ENCODE data around the gene MAB21L1.
A peak's percentile ranks its signal among the peaks of the same experiment; 100 is the strongest.

Gene MAB21L1

GRCh38 chr13:35475960-35476943 is at the start of gene MAB21L1:
TSS of gene MAB21L1 (minus strand) at chr13:35476689. CDS start at chr13:35476138, 551 bp downstream.
- peak; percentile 61 for DNase-seq (ENCODE audit: low read depth)

- no peak for DNase-seq (ENCODE audit: low read depth)
Observed at GRCh38 chr13:35524171-35524570, 47.7 kb upstream of the MAB21L1 start.

DNA sequence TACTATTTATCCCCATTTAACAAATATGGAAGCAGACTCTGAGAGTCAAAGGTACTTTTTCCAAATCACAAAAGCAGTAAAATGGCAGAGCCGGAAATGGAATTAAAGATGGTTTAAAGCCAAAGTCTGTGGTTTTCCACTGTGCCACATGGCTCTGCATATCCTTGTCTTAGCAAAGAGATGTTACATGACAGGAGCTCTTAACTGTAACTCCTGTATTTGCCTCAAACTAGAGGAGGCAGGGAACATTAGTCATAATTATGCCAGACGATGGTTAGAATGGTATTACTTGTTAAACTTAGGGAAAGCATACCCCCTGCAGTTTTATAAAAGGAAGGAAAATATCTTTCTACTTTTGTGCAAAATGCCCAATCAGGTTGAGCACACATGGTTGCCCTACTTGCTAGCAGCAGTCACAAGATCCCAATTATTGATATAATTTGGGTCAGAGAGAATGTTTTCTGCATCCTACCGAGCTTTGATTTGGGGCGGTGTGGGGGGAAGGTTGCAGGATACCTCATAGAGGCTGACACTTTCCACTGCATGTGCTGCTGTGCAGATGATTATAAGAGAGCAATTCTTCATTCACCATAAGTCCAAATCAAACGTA is 42.0 kb upstream of the MAB21L1 start:
- peak; percentile 4 for DNase-seq (ENCODE audit: low read depth)

GRCh38 chr13:35514801-35515502 is 38.5 kb upstream of the MAB21L1 start:
- DNase-seq (ENCODE audit: low read depth), result no peak

GRCh38 chr13:35514061-35514477 is 37.6 kb upstream of the MAB21L1 start:
- DNase-seq (ENCODE audit: low read depth), result no peak

- DNase-seq (ENCODE audit: low read depth), result peak; percentile 93
Observed at GRCh38 chr13:35512271-35512920, 35.9 kb upstream of the MAB21L1 start.

GRCh38 chr13:35502456-35502855 is 26.0 kb upstream of the MAB21L1 start:
- no peak for DNase-seq (ENCODE audit: low read depth)

DNA sequence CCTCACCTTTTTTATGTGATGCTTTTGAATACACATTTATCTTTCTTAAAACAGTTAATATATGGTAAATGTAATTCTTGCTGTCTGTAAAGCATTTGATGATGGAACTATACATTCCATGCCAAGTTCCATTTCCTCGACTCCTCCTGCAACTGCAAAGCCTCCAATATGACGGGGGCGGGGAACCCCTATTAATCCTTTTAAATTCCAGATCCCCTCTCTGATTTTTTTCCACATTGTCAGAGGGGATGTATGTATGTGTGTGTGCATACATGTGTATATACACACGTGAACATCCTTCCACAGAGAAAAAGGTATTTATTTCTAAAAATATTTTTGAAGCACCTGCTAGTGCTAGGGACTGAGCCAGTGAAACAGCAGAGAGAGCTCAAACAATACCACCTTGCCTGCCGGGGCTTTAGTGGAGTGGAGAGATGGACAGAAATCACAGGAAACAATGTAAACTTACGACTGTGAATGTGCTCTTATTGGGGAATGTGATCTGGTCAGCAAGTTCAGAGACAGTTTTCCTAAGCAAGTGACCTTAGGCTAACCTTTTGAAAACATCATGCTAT is 25.3 kb upstream of the MAB21L1 start:
- DNase-seq (ENCODE audit: low read depth), result no peak

GRCh38 chr13:35500144-35500543 is 23.7 kb upstream of the MAB21L1 start:
- no peak for DNase-seq (ENCODE audit: low read depth)

DNA sequence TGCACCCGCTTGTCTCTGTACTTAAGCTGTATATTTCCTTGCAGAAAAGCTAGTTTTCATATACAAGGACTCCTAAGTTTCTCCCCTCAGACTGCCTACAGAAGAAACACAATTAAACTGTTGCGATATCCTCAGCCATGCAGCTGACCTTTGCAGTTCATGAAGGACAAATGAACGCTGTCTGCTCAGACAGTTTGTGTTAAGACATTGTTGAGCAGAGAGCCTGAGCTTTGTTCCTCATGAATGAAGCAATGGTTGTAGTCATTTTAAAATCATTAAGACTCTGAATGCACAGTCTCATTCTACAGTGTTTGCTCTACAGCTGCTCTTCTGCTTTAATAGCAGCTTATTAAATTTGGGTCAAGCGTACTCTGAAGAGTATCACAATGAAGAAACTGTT is 23.2 kb upstream of the MAB21L1 start:
- DNase-seq (ENCODE audit: low read depth), result no peak

DNA sequence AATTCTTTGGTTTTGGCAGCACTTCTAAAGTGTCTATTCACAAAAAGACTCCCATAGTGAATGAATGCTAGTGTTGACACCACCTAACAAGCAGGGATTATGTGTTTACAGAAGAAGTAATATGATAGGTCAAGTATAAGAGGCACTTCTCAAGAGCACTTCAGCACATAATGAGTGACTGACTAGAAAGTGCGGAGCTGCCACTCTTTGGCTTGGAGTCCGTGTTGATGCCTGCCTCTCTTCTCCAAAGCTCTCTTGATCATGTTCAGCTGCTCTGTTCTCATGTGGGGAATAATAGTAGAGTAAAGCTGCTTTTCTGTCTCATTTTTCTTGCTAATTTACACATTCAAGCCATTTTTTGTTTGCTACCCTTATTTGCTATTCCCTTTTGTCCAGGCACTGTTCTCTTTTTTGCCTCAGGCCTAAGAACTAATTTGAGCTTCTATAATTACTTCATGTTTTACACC is 22.7 kb upstream of the MAB21L1 start:
- DNase-seq (ENCODE audit: low read depth), result no peak

DNA sequence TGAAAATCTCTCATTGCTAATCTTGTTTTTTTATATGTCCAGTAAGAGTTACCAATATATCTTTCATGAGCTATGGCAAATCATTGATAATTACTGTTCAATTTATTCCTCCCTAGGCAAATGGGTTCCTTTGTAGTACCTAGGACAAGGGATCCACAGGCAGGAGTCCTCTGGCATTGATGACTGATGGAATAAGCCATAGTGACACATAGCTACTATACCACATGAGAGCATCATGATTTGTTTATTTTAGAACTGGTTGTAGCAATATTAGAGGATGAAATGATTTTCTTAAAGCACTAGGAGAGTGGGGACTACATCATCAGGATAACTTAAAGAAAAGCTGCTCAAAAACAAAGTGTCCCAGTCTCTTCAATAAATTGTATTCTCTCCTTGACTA is 21.7 kb upstream of the MAB21L1 start:
- DNase-seq (ENCODE audit: low read depth), result no peak

DNA sequence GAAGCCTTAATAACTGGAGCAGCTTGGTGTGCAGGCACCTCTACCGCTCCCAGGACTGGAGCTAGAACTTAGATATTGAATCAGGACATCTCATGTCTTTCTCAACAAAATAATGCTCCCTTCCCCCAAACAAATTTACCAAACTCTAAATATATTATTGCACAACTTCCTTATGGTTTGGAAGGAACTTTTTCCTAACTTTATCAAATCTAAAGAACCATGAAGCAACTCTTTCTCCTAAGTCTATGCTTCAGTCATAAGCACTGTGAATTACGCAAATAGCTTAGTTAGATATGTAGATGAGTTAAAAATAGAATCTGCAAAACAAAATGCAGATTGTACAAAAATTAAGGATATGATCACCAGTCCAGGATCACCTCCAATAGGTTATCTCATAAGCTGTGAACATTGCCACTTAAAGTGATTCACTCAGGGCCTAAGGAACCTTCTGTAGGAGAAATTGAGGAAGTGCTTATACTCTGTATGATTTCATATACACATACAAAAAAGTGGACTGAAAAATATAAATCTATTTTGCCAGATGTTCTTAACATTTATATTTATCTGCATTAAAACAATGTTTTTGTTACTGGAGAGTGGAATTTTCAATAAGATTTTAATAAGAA is 20.4 kb upstream of the MAB21L1 start:
- DNase-seq (ENCODE audit: low read depth), result peak; percentile 12

DNA sequence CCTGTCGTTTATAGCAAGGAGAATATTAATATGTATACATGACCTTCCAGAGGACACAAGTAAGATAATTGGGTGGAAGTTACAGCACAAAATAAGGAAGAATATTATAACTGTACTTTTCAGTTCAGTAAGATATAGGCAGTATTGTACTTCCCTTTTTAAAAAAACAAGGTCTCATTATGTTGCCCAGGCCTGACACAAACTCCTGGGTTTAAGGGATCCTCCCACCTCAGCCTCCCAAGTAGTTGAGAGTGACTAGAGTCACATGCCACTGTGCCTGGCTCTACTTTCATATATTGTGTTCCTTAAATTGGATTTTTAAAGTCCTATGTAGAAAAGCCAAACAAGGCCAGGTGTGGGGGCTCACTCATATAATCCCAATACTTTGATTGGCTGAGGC is 19.5 kb upstream of the MAB21L1 start:
- no peak for DNase-seq (ENCODE audit: low read depth)

DNA sequence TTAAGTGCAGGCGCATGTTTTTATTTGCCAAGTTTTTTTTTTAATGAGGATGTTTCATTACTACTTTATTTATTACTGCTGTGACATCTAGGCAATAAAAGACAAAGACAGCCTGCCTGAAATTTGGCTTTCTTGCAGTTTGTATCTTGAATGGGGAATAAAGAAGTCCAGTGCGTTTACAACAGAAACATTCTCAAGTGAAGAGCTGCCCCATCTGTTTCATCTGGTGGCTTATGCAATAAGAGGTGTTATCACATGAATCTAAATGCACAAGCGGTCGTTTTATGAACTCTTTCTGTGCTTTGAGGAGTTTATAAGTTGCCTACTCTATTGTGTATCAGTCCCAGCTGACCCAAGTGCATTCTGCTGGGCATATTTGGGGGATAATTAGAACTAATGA is 12.6 kb upstream of the MAB21L1 start:
- DNase-seq (ENCODE audit: low read depth), result no peak

DNA sequence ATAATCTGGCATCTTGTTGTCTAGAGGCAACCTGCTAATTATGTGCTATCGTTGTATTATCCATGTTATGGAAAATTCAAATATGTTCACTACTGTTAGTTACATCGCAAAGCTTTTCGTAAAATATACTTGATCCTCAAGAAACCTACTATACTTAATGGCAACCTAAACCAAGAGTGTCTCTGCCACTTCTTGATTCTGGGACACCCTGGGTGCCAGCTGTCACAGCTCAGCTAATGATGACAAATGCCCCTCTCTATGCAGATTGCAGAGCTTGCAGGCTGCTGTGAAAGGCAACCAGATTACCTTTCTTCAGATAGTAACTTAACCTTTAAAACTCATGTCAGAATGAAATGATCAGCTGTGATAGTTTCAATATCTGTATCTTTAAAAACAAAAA is 8.9 kb upstream of the MAB21L1 start:
- no peak for DNase-seq (ENCODE audit: low read depth)

GRCh38 chr13:35484384-35484783 is 7.9 kb upstream of the MAB21L1 start:
- no peak for DNase-seq (ENCODE audit: low read depth)

GRCh38 chr13:35483761-35484160 is 7.3 kb upstream of the MAB21L1 start:
- no peak for DNase-seq (ENCODE audit: low read depth)

DNA sequence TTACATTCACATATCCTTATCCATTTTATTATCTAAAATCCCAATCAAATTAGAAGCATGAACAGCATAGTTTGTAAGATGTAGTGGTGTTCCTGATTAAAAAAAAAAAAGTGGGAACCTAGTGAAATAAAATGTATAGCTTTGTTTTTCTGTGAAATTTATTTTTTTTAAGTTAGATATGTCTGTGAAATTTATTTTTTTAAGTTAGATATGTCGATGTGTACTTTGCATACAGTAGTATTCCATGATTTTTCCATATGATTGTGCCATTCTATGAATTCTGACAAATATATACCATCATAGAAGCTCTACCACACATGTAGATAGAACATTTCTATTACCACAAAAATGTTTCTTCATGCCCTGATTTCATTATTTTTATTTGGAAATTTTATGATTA is 6.0 kb upstream of the MAB21L1 start:
- no peak for DNase-seq (ENCODE audit: low read depth)

DNA sequence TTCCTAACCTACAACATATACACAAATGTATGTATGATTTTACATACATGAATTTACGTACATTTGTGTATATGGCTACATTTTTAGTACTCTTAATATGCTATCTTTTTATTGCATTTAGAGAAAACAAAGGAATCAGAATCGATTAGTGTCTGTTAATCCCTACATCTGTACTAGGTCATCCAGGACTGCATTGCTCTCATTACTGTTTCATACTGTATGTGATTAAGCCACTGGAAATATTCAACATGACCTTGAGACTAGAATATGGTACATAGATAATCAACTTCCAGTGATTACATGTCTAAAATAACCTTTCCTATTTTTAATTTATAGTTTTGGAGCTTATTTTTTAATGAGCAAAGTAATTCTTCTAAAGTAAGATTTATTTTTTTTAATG is 5.3 kb upstream of the MAB21L1 start:
- DNase-seq (ENCODE audit: low read depth), result no peak

DNA sequence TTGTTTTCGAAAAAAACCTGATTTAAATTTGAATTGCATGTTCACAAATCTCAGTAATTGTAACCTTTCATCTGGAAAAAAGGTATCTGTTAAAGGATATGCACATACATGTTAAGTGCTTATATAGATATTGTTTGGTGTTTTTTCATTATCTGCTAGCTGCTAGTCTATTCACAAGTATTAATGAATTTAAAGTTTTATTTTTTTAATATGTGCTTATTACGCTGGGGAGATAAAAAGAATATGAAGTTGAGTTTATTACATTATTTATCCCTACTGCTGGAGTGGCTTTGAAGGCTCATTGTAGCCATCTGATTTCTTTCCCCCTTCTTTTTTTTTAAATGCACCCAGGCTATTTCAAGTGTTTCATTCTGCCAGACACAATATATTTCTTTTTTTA is 3.9 kb upstream of the MAB21L1 start:
- no peak for DNase-seq (ENCODE audit: low read depth)

Measured in iris pigment epithelial cell (primary cell).